GM12873 (cell line): ENCODE results near the gene ATF1.

Source experiments
- TF ChIP-seq, protein P1 (sequence below): IDR thresholded peaks from 2 replicates; pipeline ENCODE4 v1.5.1; 2012; ENCODE audit warnings: low read depth, mild to moderate bottlenecking, moderate library complexity, low read length, control low read depth; ENCODE audit not compliant: insufficient read depth; ENCODE audit errors: missing control alignments

The ATF1 gene

GRCh38 chr12:50763639-50764285, at the start of gene ATF1:
TSS of gene ATF1 (plus strand) at chr12:50764101. CDS start at chr12:50780146, 16,045 bp downstream.
- TF ChIP-seq, protein P1, sequence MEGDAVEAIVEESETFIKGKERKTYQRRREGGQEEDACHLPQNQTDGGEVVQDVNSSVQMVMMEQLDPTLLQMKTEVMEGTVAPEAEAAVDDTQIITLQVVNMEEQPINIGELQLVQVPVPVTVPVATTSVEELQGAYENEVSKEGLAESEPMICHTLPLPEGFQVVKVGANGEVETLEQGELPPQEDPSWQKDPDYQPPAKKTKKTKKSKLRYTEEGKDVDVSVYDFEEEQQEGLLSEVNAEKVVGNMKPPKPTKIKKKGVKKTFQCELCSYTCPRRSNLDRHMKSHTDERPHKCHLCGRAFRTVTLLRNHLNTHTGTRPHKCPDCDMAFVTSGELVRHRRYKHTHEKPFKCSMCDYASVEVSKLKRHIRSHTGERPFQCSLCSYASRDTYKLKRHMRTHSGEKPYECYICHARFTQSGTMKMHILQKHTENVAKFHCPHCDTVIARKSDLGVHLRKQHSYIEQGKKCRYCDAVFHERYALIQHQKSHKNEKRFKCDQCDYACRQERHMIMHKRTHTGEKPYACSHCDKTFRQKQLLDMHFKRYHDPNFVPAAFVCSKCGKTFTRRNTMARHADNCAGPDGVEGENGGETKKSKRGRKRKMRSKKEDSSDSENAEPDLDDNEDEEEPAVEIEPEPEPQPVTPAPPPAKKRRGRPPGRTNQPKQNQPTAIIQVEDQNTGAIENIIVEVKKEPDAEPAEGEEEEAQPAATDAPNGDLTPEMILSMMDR = no peak

- TF ChIP-seq, protein P1 = no peak
Measured at GRCh38 chr12:50715174-50715573, 48.7 kb upstream of the ATF1 start.

GRCh38 chr12:50718760-50719159, 45.1 kb upstream of the ATF1 start:
- TF ChIP-seq, protein P1 = no peak

DNA sequence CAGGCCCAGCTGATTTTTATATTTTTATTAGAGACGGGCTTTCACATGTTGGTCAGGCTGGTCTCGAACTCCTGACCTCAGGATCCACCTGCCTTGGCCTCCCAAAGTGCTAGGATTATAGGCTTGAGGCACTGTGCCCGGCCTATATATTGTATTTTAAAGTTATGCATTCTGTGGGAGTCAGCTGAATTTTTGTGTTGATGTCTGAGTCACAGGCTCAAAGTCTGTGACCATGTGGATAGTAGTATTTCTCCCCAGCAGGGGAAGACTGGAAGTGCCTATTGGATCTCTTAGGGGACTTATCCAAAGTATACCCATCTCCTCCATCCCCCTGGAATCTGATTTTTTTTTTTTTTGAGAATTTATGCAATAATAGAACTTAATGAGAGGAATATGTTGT, 43.8 kb upstream of the ATF1 start:
- TF ChIP-seq, protein P1 = no peak

GRCh38 chr12:50720501-50720900, 43.4 kb upstream of the ATF1 start:
- TF ChIP-seq, protein P1 = no peak

DNA sequence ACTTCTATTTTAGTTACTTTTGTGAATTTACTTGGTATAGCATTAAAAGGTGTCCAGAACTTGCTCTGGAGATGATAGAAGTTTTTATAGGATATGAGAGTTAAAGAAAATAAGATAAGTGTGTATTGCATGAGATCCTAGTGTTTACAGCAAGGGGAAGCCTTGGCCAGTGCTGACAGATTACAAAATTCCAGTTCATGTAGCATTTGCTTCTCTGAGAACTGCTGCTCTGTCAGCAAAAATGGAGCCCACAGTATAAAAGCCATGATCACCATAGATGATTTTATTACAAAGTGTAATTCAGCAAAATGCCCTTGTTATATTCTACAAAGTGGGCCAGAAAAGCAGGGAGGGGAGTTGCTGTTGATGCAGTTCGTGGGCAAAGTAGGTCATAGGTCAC, 40.0 kb upstream of the ATF1 start:
- TF ChIP-seq, protein P1 = no peak

DNA sequence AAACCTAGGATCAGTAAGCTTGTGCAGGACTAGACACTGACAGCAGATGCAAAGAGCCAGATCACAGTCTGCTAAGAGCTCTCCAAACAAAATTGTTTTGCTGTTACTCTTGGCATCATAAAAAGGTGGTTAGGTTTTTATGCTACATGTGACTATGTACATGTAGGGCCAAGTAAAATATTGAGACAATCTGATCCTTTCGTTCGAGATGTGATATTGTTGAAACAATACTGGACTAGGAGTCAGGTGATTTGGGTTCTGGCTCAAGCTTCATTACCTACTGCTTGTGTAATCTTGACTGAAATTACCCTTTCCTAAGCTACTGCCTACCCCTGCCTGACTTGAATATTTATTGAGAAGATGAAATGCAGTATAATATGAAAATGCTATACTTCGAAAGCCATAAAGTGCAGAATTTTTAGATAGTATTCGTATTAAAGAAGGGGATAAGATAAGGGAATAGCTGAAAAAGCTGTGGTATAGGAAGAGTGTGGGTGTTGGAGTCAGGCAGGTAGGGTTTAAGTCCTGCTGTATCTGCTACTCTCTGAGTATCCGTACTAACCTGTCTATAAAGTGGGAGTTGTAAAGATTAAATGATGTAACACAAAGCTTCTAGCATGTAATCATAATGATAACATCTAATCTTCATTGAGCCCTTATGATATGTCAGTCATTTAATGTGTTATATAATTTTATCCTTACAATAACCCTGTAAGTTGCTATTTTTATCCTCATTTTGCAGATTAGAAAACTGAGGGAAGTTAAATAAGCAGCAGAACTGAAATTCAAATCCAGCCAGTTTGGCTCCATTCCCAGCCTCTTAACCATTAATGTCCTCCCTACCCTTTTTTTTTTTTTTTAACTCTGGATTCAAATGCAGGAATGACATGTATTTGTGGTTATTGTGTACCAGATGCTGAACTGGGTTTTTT, 38.6 kb upstream of the ATF1 start:
- TF ChIP-seq, protein P1 = no peak
